ENCODE measurements around the gene USP17L30.
"Not testable (repeated sequence)": the region's sequence is repeated elsewhere in the genome, so short reads cannot be mapped to it uniquely, and the experiment has no call there.

Gene USP17L30

GRCh38 chr4:9362829-9363228 lies at the start of gene USP17L30:
Gene USP17L30, plus strand, starts transcription at chr4:9363129. Its CDS starts 0 bp downstream, at chr4:9363129.
- TF ChIP-seq, protein P1, sequence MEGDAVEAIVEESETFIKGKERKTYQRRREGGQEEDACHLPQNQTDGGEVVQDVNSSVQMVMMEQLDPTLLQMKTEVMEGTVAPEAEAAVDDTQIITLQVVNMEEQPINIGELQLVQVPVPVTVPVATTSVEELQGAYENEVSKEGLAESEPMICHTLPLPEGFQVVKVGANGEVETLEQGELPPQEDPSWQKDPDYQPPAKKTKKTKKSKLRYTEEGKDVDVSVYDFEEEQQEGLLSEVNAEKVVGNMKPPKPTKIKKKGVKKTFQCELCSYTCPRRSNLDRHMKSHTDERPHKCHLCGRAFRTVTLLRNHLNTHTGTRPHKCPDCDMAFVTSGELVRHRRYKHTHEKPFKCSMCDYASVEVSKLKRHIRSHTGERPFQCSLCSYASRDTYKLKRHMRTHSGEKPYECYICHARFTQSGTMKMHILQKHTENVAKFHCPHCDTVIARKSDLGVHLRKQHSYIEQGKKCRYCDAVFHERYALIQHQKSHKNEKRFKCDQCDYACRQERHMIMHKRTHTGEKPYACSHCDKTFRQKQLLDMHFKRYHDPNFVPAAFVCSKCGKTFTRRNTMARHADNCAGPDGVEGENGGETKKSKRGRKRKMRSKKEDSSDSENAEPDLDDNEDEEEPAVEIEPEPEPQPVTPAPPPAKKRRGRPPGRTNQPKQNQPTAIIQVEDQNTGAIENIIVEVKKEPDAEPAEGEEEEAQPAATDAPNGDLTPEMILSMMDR (IDR thresholded peaks at IDR 0.05) = not testable (repeated sequence)

GRCh38 chr4:9324865-9325264 lies 38.1 kb upstream of the USP17L30 start, which contains the start of gene USP17L24:
Gene USP17L24, plus strand, starts transcription at chr4:9325165. Its CDS starts 0 bp downstream, at chr4:9325165.
- TF ChIP-seq, protein P1 (IDR thresholded peaks at IDR 0.05) = not testable (repeated sequence)

- TF ChIP-seq, protein P1 (IDR thresholded peaks at IDR 0.05) = not testable (repeated sequence)
Measured at GRCh38 chr4:9329611-9330010, 33.3 kb upstream of the USP17L30 start, which contains the start of gene USP17L25. Gene USP17L25, plus strand, starts transcription at chr4:9329911. Its CDS starts 0 bp downstream, at chr4:9329911.

GRCh38 chr4:9334358-9334757 lies 28.6 kb upstream of the USP17L30 start, which contains the start of gene USP17L26:
Gene USP17L26, plus strand, starts transcription at chr4:9334658. Its CDS starts 0 bp downstream, at chr4:9334658.
- TF ChIP-seq, protein P1 (IDR thresholded peaks at IDR 0.05) = not testable (repeated sequence)

GRCh38 chr4:9339103-9339502 lies 23.8 kb upstream of the USP17L30 start, which contains the start of gene USP17L5:
Gene USP17L5, plus strand, starts transcription at chr4:9339403. Its CDS starts 0 bp downstream, at chr4:9339403.
- TF ChIP-seq, protein P1 (IDR thresholded peaks at IDR 0.05) = not testable (repeated sequence)

DNA sequence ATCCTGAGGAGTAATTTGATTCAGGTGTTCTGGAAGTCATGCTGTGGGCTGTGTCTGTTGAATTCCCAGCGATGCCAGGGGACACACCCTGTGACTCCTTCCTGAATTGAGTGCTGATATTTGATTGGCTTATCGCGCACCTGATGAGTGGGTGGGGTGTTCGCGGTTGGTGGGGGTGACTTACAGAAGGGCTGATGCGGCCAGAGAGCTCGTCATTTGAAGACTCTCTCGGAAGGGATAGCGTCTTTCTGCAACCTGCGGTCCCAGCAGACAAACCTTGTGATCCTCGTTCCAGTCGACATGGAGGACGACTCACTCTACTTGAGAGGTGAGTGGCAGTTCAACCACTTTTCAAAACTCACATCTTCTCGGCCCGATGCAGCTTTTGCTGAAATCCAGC lies 19.1 kb upstream of the USP17L30 start, which contains the start of gene USP17L27:
TSS of gene USP17L27 (plus strand) at position 301 of the 400 bp plus-strand sequence. CDS start at position 301, 0 bp downstream.
- TF ChIP-seq, protein P1 (IDR thresholded peaks at IDR 0.05) = not testable (repeated sequence)

DNA sequence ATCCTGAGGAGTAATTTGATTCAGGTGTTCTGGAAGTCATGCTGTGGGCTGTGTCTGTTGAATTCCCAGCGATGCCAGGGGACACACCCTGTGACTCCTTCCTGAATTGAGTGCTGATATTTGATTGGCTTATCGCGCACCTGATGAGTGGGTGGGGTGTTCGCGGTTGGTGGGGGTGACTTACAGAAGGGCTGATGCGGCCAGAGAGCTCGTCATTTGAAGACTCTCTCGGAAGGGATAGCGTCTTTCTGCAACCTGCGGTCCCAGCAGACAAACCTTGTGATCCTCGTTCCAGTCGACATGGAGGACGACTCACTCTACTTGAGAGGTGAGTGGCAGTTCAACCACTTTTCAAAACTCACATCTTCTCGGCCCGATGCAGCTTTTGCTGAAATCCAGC lies 14.3 kb upstream of the USP17L30 start, which contains the start of gene USP17L28:
TSS of gene USP17L28 (plus strand) at position 301 of the 400 bp plus-strand sequence. CDS start at position 301, 0 bp downstream.
- TF ChIP-seq, protein P1 (IDR thresholded peaks at IDR 0.05) = not testable (repeated sequence)
